ENCODE measurements around the gene PHOX2B. TPM values are rescaled to one million over a fixed set of nuclear protein-coding genes. Genes with fewer than 3 reads are reported as not detected.
A peak's percentile ranks its signal among the peaks of the same experiment; 100 is the strongest.

The PHOX2B gene
- total and polyA plus RNA-seq, 4 donors: 0.10 to 0.27 (median 0.12) TPM

GRCh38 chr4:41776466-41776865 lies 27.9 kb upstream of the PHOX2B start:
- no peaks in the 10 kb centered on the region for H3K4me1 ChIP-seq (ENCODE audit: control insufficient read depth, insufficient read depth, low read length)
- H3K27me3 ChIP-seq (ENCODE audit: control insufficient read depth, insufficient read depth, low read length): peaks cover 3% of the 10 kb centered on the region
- no peak for DNase-seq (ENCODE audit: low read depth in 4 of 6, low spot score in 6 of 6)
- H3K27ac ChIP-seq (ENCODE audit: low read depth, low read length): no peak overlapping the region
- H3K9me3 ChIP-seq (ENCODE audit: control insufficient read depth, insufficient read depth, low read length): no peaks in the 10 kb centered on the region
- no peaks in the 10 kb centered on the region for H3K36me3 ChIP-seq (ENCODE audit: control insufficient read depth, insufficient read depth, low read length)
- WGBS (ENCODE audit: insufficient coverage): no CpG with 5 or more reads among the region's 3 CpGs
- H3K4me3 ChIP-seq (ENCODE audit: low read depth, low read length): no peak overlapping the region

GRCh38 chr4:41763729-41764128 lies 15.2 kb upstream of the PHOX2B start:
- Histone ChIP-seq H3K27ac (ENCODE audit: low read depth, low read length) (no peak overlapping the region), H3K4me1 (ENCODE audit: control insufficient read depth, insufficient read depth, low read length) (no peaks in the 10 kb centered on the region), H3K27me3 (ENCODE audit: control insufficient read depth, insufficient read depth, low read length) (peaks cover 40% of the 10 kb centered on the region), H3K36me3 (ENCODE audit: control insufficient read depth, insufficient read depth, low read length) (no peaks in the 10 kb centered on the region), H3K4me3 (ENCODE audit: low read depth, low read length) (no peak overlapping the region), H3K9me3 (ENCODE audit: control insufficient read depth, insufficient read depth, low read length) (no peaks in the 10 kb centered on the region)
- WGBS (ENCODE audit: insufficient coverage): no CpG with 5 or more reads among the region's 2 CpGs
- no peak for DNase-seq (ENCODE audit: low read depth in 4 of 6, low spot score in 6 of 6)

- H3K9me3 ChIP-seq (ENCODE audit: control insufficient read depth, insufficient read depth, low read length): no peaks in the 10 kb centered on the region
- H3K4me1 ChIP-seq (ENCODE audit: control insufficient read depth, insufficient read depth, low read length): no peaks in the 10 kb centered on the region
- H3K4me3 ChIP-seq (ENCODE audit: low read depth, low read length): no peak overlapping the region
- no peak overlapping the region for H3K27ac ChIP-seq (ENCODE audit: low read depth, low read length)
- H3K27me3 ChIP-seq (ENCODE audit: control insufficient read depth, insufficient read depth, low read length): peaks cover 72% of the 10 kb centered on the region
- DNase-seq (ENCODE audit: low read depth in 4 of 6, low spot score in 6 of 6): no peak
- no peaks in the 10 kb centered on the region for H3K36me3 ChIP-seq (ENCODE audit: control insufficient read depth, insufficient read depth, low read length)
These were observed 10.4 kb upstream of the PHOX2B start for GRCh38 chr4:41758884-41759283.

DNA sequence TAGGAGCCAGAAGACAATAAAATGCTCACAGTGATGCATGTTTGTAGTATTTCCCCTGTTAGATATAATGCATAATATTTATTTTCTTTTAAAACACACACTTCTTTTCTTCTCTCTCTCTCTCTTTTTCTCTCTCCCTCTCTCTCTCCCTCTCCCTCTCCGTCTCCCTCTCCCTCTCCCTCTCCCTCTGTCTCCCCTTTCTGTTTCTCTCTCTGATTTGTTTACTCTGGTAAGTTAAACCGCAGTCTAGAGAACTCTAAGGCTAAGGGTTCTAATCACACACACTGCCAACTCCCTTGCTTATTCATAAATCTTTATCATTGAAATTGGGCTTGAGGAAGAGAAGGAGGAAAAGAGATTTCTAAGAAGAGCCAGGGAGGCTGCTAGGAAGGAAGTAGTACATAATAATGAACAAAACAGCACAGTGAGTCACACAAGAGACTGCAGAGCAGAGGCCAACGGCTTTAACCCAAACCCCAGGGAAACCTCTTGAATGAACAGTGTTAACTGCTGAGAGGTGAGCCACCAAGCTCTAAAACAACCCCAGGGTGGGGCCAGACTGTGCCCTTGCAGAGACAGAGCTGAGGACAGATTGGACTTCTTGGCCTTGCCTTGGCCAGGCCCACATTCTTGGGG lies 9.1 kb upstream of the PHOX2B start:
- no peaks in the 10 kb centered on the region for H3K9me3 ChIP-seq (ENCODE audit: control insufficient read depth, insufficient read depth, low read length)
- H3K4me1 ChIP-seq (ENCODE audit: control insufficient read depth, insufficient read depth, low read length): no peaks in the 10 kb centered on the region
- 0% methylated on average over 1 of the region's 3 CpGs for WGBS (ENCODE audit: insufficient coverage)
- H3K27me3 ChIP-seq (ENCODE audit: control insufficient read depth, insufficient read depth, low read length): peaks cover 76% of the 10 kb centered on the region
- no peaks in the 10 kb centered on the region for H3K36me3 ChIP-seq (ENCODE audit: control insufficient read depth, insufficient read depth, low read length)
- no peak overlapping the region for H3K4me3 ChIP-seq (ENCODE audit: low read depth, low read length)
- H3K27ac ChIP-seq (ENCODE audit: low read depth, low read length): no peak overlapping the region
- no peak for DNase-seq (ENCODE audit: low read depth in 4 of 6, low spot score in 6 of 6)

- no peak overlapping the region for H3K27ac ChIP-seq (ENCODE audit: low read depth, low read length)
- H3K9me3 ChIP-seq (ENCODE audit: control insufficient read depth, insufficient read depth, low read length): no peaks in the 10 kb centered on the region
- no peak for DNase-seq (ENCODE audit: low read depth in 4 of 6, low spot score in 6 of 6)
- peaks cover 92% of the 10 kb centered on the region for H3K27me3 ChIP-seq (ENCODE audit: control insufficient read depth, insufficient read depth, low read length)
- H3K4me3 ChIP-seq (ENCODE audit: low read depth, low read length): no peak overlapping the region
- H3K36me3 ChIP-seq (ENCODE audit: control insufficient read depth, insufficient read depth, low read length): no peaks in the 10 kb centered on the region
- H3K4me1 ChIP-seq (ENCODE audit: control insufficient read depth, insufficient read depth, low read length): peaks cover 16% of the 10 kb centered on the region
These were observed 5.4 kb upstream of the PHOX2B start for GRCh38 chr4:41753942-41754341.

DNA sequence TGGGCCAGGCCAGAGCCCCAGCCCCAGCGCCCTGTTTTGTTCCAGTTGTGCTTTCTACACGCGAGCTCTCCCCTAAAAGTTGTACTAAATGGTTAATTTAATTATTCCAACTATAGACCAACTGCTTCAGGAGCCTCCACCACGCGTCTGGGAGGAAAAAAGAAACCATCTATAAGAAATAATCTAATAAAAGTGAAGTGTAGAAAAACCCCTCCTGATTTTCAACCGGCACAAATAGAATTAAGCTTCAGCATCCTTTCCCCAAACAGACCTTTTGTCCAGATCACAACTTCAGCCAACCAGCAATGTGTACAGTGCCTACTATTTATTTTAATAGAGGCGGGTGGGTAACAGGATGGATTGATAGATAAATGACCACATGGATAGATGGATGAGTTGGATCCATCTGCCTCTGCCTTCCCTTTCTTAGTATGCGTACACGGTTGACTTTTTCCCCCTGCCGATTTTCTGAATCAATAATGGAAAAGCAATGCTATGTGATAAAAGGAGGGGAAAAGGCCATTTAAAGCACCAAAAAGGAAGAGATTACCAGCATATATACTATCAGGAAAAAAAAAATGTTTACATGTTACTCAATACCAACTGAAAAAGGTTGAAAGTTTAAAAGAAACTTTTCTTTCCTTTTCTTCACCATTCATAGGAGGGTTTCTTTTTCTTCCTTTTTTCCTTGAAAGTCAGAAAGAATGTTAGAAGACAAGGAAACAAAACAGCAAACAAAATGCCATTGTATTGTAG lies 3.7 kb upstream of the PHOX2B start:
- Histone ChIP-seq H3K27ac (ENCODE audit: low read depth, low read length) (no peak overlapping the region), H3K27me3 (ENCODE audit: control insufficient read depth, insufficient read depth, low read length) (peaks cover 99% of the 10 kb centered on the region), H3K4me3 (ENCODE audit: low read depth, low read length) (no peak overlapping the region), H3K36me3 (ENCODE audit: control insufficient read depth, insufficient read depth, low read length) (no peaks in the 10 kb centered on the region), H3K4me1 (ENCODE audit: control insufficient read depth, insufficient read depth, low read length) (peaks cover 20% of the 10 kb centered on the region), H3K9me3 (ENCODE audit: control insufficient read depth, insufficient read depth, low read length) (no peaks in the 10 kb centered on the region)
- DNase-seq (ENCODE audit: low read depth in 4 of 6, low spot score in 6 of 6): peak in 1 of 6 donors; percentile 4
- WGBS (ENCODE audit: insufficient coverage): no CpG with 5 or more reads among the region's 10 CpGs

GRCh38 chr4:41751449-41752061 lies 3.0 kb upstream of the PHOX2B start:
- Histone ChIP-seq H3K36me3 (ENCODE audit: control insufficient read depth, insufficient read depth, low read length) (no peaks in the 10 kb centered on the region), H3K4me1 (ENCODE audit: control insufficient read depth, insufficient read depth, low read length) (peaks cover 24% of the 10 kb centered on the region), H3K27me3 (ENCODE audit: control insufficient read depth, insufficient read depth, low read length) (peaks cover 99% of the 10 kb centered on the region), H3K27ac (ENCODE audit: low read depth, low read length) (no peak overlapping the region), H3K9me3 (ENCODE audit: control insufficient read depth, insufficient read depth, low read length) (no peaks in the 10 kb centered on the region), H3K4me3 (ENCODE audit: low read depth, low read length) (no peak overlapping the region)
- under 1% methylated on average over 34 of the region's 34 CpGs for WGBS (ENCODE audit: insufficient coverage)
- DNase-seq (ENCODE audit: low read depth in 4 of 6, low spot score in 6 of 6): no peak

- 3% methylated on average over 34 of the region's 40 CpGs for WGBS (ENCODE audit: insufficient coverage)
These were observed 2.3 kb upstream of the PHOX2B start for GRCh38 chr4:41750626-41751448.

DNA sequence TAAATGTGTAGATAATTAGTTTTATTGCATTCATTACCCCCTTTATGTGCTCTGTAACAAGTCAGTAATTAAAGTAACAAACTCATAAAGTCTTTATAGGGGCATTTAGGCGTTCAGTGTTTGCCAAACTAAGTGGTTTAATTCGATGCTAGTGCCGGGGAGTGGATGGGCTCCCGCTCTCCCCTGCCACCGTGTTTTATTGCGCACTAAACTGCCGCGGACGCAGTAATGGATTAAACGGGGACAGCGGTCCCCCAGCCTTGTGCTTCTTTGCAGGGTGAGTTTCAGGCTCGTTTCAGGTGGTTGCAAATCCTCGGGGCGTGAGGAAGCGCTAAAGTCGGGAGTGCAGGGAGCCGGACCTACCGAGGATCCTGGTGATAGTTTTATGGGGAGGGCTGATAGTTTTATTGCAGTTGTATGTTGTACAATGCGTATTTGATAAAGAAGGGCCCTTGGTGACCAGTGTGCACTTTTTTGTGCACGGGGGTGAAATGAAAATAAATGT lies 1.6 kb upstream of the PHOX2B start:
- H3K9me3 ChIP-seq (ENCODE audit: control insufficient read depth, insufficient read depth, low read length): peaks cover 2% of the 10 kb centered on the region
- peaks cover 30% of the 10 kb centered on the region for H3K4me1 ChIP-seq (ENCODE audit: control insufficient read depth, insufficient read depth, low read length)
- H3K4me3 ChIP-seq (ENCODE audit: low read depth, low read length): no peak overlapping the region
- no peaks in the 10 kb centered on the region for H3K36me3 ChIP-seq (ENCODE audit: control insufficient read depth, insufficient read depth, low read length)
- under 1% methylated on average over 20 of the region's 20 CpGs for WGBS (ENCODE audit: insufficient coverage)
- peaks cover 100% of the 10 kb centered on the region for H3K27me3 ChIP-seq (ENCODE audit: control insufficient read depth, insufficient read depth, low read length)
- no peak overlapping the region for H3K27ac ChIP-seq (ENCODE audit: low read depth, low read length)
- DNase-seq (ENCODE audit: low read depth in 4 of 6, low spot score in 6 of 6): peak in 2 of 6 donors; percentile 47 to 53

More at GRCh38 chr4:41750626-41751448, 2.3 kb upstream of the PHOX2B start:
- H3K9me3 ChIP-seq (ENCODE audit: control insufficient read depth, insufficient read depth, low read length): no peaks in the 10 kb centered on the region
- H3K4me3 ChIP-seq (ENCODE audit: low read depth, low read length): no peak overlapping the region
- no peaks in the 10 kb centered on the region for H3K36me3 ChIP-seq (ENCODE audit: control insufficient read depth, insufficient read depth, low read length)
- no peak overlapping the region for H3K27ac ChIP-seq (ENCODE audit: low read depth, low read length)
- peak in 1 of 6 donors; percentile 34 for DNase-seq (ENCODE audit: low read depth in 4 of 6, low spot score in 6 of 6)
- H3K4me1 ChIP-seq (ENCODE audit: control insufficient read depth, insufficient read depth, low read length): peaks cover 30% of the 10 kb centered on the region
- H3K27me3 ChIP-seq (ENCODE audit: control insufficient read depth, insufficient read depth, low read length): peaks cover 99% of the 10 kb centered on the region
